Chondrocyte (in vitro differentiated cells): ENCODE measurements around the gene POMZP3. TPM values are rescaled to one million over a fixed set of nuclear protein-coding genes. Genes with fewer than 3 reads are reported as not detected.
"Not testable (repeated sequence)": the region's sequence is repeated elsewhere in the genome, so short reads cannot be mapped to it uniquely, and the experiment has no call there.

Source experiments
- DNase-seq: peaks from one replicate; pipeline ENCODE4 v3.0.0; 2021; ENCODE audit warnings: mixed read lengths, low spot score
- H3K27ac Mint-ChIP-seq: one replicate; pipeline ENCODE4 v1.8.0; 2021; ENCODE audit warnings: mild to moderate bottlenecking, moderate library complexity, mixed read lengths; ENCODE audit not compliant: unreplicated experiment
- H3K27me3 Mint-ChIP-seq: 2 replicates; pipeline ENCODE4 v1.8.0; 2021; ENCODE audit warnings: low read depth, mixed read lengths
- H3K36me3 Mint-ChIP-seq: 2 replicates; pipeline ENCODE4 v1.8.0; 2021; ENCODE audit warnings: low read depth, mixed read lengths
- H3K4me1 Mint-ChIP-seq: 2 replicates; pipeline ENCODE4 v1.8.0; 2021; ENCODE audit warnings: low read depth, mild to moderate bottlenecking, mixed read lengths
- H3K4me3 Mint-ChIP-seq: one replicate; pipeline ENCODE4 v1.8.0; 2021; ENCODE audit warnings: mild to moderate bottlenecking, moderate library complexity, mixed read lengths; ENCODE audit not compliant: unreplicated experiment
- H3K9me3 Mint-ChIP-seq: 2 replicates; pipeline ENCODE4 v1.8.0; 2021; ENCODE audit warnings: low read depth, mixed read lengths
- CTCF ChIP-seq: fragments of 200-600 bp; sonication (generic); IDR thresholded peaks from 2 replicates; pipeline ENCODE4 v1.5.0; 2021; ENCODE audit warnings: antibody characterized with exemption, mild to moderate bottlenecking, moderate library complexity
- long read RNA-seq: library from polyadenylated mRNA; stranded (forward); transcript quantifications from one replicate; pipeline ENCODE4 v2.0.0, GENCODE V29; 2021
- total RNA-seq: library from RNA; stranded (reverse); gene quantifications from 3 replicates; pipeline ENCODE4 v1.2.1, GENCODE V29; 2021

Gene POMZP3
- total RNA-seq, result 5.3 to 7.8 TPM (median 7.6 TPM) in 3 replicates
- long read RNA-seq, partial matches to known transcripts, result 0 of 4 reads
- long read RNA-seq, other reads (novel, unspliced or antisense), result 0 of 4 reads

- not testable (repeated sequence) for H3K4me1 Mint-ChIP-seq, DNase-seq, H3K36me3 Mint-ChIP-seq, H3K27me3 Mint-ChIP-seq, H3K9me3 Mint-ChIP-seq
- H3K27ac Mint-ChIP-seq, result peak within 1 kb of the TSS; percentile 96
- H3K4me3 Mint-ChIP-seq, result peak within 1 kb of the TSS; percentile 86
Measured at GRCh38 chr7:76626989-76627642, at the start of gene POMZP3. Gene POMZP3 (minus strand): TSS chr7:76627279. CDS start chr7:76626064, 1,215 bp downstream.

- not testable (repeated sequence) for DNase-seq, H3K36me3 Mint-ChIP-seq, H3K9me3 Mint-ChIP-seq, H3K4me1 Mint-ChIP-seq, H3K27me3 Mint-ChIP-seq, H3K4me3 Mint-ChIP-seq, H3K27ac Mint-ChIP-seq
Measured at GRCh38 chr7:76675783-76676182, 48.7 kb upstream of the POMZP3 start.

- H3K27ac Mint-ChIP-seq, DNase-seq, H3K4me1 Mint-ChIP-seq, H3K9me3 Mint-ChIP-seq, H3K36me3 Mint-ChIP-seq, H3K27me3 Mint-ChIP-seq, H3K4me3 Mint-ChIP-seq: not testable (repeated sequence)
Measured at GRCh38 chr7:76673346-76673745, 46.3 kb upstream of the POMZP3 start.

- H3K27me3 Mint-ChIP-seq, H3K27ac Mint-ChIP-seq, H3K9me3 Mint-ChIP-seq, DNase-seq, H3K4me1 Mint-ChIP-seq, H3K36me3 Mint-ChIP-seq, H3K4me3 Mint-ChIP-seq: not testable (repeated sequence)
Measured at GRCh38 chr7:76659212-76659611, 32.1 kb upstream of the POMZP3 start.

- H3K27me3 Mint-ChIP-seq, H3K36me3 Mint-ChIP-seq, DNase-seq, H3K4me1 Mint-ChIP-seq, H3K27ac Mint-ChIP-seq, H3K4me3 Mint-ChIP-seq, H3K9me3 Mint-ChIP-seq: not testable (repeated sequence)
- TF ChIP-seq CTCF, result peak; percentile 27
Measured at GRCh38 chr7:76656425-76656824, 29.3 kb upstream of the POMZP3 start.

GRCh38 chr7:76642620-76643019 is 15.5 kb upstream of the POMZP3 start:
- not testable (repeated sequence) for H3K4me3 Mint-ChIP-seq, H3K4me1 Mint-ChIP-seq, H3K27ac Mint-ChIP-seq, H3K27me3 Mint-ChIP-seq, DNase-seq, H3K9me3 Mint-ChIP-seq, H3K36me3 Mint-ChIP-seq

- H3K4me3 Mint-ChIP-seq, H3K27me3 Mint-ChIP-seq, H3K36me3 Mint-ChIP-seq, DNase-seq, H3K9me3 Mint-ChIP-seq, H3K27ac Mint-ChIP-seq, H3K4me1 Mint-ChIP-seq: not testable (repeated sequence)
- TF ChIP-seq CTCF, result peak; percentile 75
Measured at GRCh38 chr7:76637061-76637691, 10.1 kb upstream of the POMZP3 start.

GRCh38 chr7:76626581-76626980 is 498 bp downstream of the POMZP3 start:
- H3K4me1 Mint-ChIP-seq, H3K27me3 Mint-ChIP-seq, H3K9me3 Mint-ChIP-seq, DNase-seq, H3K36me3 Mint-ChIP-seq: not testable (repeated sequence)
- peak overlapping the region; percentile 86 for H3K4me3 Mint-ChIP-seq
- H3K27ac Mint-ChIP-seq, result peak overlapping the region; percentile 96

- not testable (repeated sequence) for H3K4me1 Mint-ChIP-seq, DNase-seq, H3K27me3 Mint-ChIP-seq, H3K36me3 Mint-ChIP-seq, H3K27ac Mint-ChIP-seq, H3K9me3 Mint-ChIP-seq, H3K4me3 Mint-ChIP-seq
Measured at GRCh38 chr7:76619439-76620190, 7.5 kb downstream of the POMZP3 start.

- not testable (repeated sequence) for H3K36me3 Mint-ChIP-seq
Measured at GRCh38 chr7:76613783-76614182, 13.3 kb downstream of the POMZP3 start.

More at GRCh38 chr7:76613783-76614182, 13.3 kb downstream of the POMZP3 start:
- DNase-seq, H3K4me1 Mint-ChIP-seq, H3K27me3 Mint-ChIP-seq, H3K27ac Mint-ChIP-seq, H3K4me3 Mint-ChIP-seq, H3K9me3 Mint-ChIP-seq: not testable (repeated sequence)
